A549 (cell line): ENCODE results near the gene PCDH9.

Experiments
- CTCF ChIP-seq: fragments of >200 bp; sonication (Bioruptor Twin); formaldehyde crosslinking; IDR thresholded peaks from 3 replicates; pipeline ENCODE4 v1.5.1; 2016
- NPAS2 ChIP-seq: fragments of 250-450 bp; sonication (Bioruptor Pico); IDR thresholded peaks from 2 replicates; pipeline ENCODE4 v1.8.0; 2022; ENCODE audit warnings: mild to moderate bottlenecking, moderate library complexity, borderline replicate concordance

- TF ChIP-seq CTCF = no peak
- no peak for TF ChIP-seq NPAS2 (CRISPR knock-in tag)
Observed at GRCh38 chr13:66795636-66796035, 434.5 kb downstream of the PCDH9 start.
